A673 (cell line): ENCODE measurements around the gene HOXB3. TPM values are rescaled to one million over a fixed set of nuclear protein-coding genes. Genes with fewer than 3 reads are reported as not detected.

ENCODE experiments used
- BruUV-seq: library from RNA; stranded (reverse); fragments of 400-500 nt; replicated peaks from 2 replicates; lab custom pipeline; 2021; lab: Mats Ljungman, UMichigan
- CTCF ChIA-PET: fragments of 300-600 bp; sonication (Branson Sonifier 250); formaldehyde crosslinking; loops from one replicate; lab custom pipeline; 2022; ENCODE audit warnings: antibody characterized with exemption; lab: Charles Lee
- POLR2A ChIA-PET: fragments of 300-600 bp; sonication (Branson Sonifier 250); formaldehyde crosslinking; loops from one replicate; lab custom pipeline; 2022; ENCODE audit warnings: antibody characterized with exemption; ENCODE audit not compliant: low non-redundant PET; lab: Charles Lee
- DNase-seq: peaks from one replicate; pipeline ENCODE4 v3.0.0-alpha.2; 2015; ENCODE audit warnings: low spot score
- H3K27ac ChIP-seq: fragments of 200-600 bp; sonication (generic); 2 replicates; pipeline ENCODE4 v1.5.1; 2016; ENCODE audit warnings: mixed run types, low read depth, mild to moderate bottlenecking, mixed read lengths, antibody characterized with exemption, low read length; ENCODE audit not compliant: poor library complexity, severe bottlenecking
- H3K27me3 ChIP-seq: fragments of 200-600 bp; sonication (generic); replicated peaks from 2 replicates; pipeline ENCODE4 v1.6.1; 2017; ENCODE audit warnings: mixed run types, low read depth, mild to moderate bottlenecking, mixed read lengths, antibody characterized with exemption, low read length; ENCODE audit not compliant: insufficient read depth, poor library complexity
- H3K36me3 ChIP-seq: fragments of 200-600 bp; sonication (generic); 2 replicates; pipeline ENCODE4 v1.6.1; 2016; ENCODE audit warnings: mixed run types, mild to moderate bottlenecking, mixed read lengths, antibody characterized with exemption, low read length; ENCODE audit not compliant: insufficient read depth, poor library complexity, severe bottlenecking
- H3K4me1 ChIP-seq: fragments of 200-600 bp; sonication (generic); 2 replicates; pipeline ENCODE4 v1.6.1; 2017; ENCODE audit warnings: mixed run types, mild to moderate bottlenecking, mixed read lengths, antibody characterized with exemption, low read length; ENCODE audit not compliant: insufficient read depth, poor library complexity, severe bottlenecking
- H3K4me3 ChIP-seq: fragments of 200-600 bp; sonication (generic); 2 replicates; pipeline ENCODE4 v1.5.1; 2016; ENCODE audit warnings: low read depth, mixed run types, mild to moderate bottlenecking, mixed read lengths, low read length; ENCODE audit not compliant: poor library complexity, severe bottlenecking
- H3K9me3 ChIP-seq: fragments of 200-600 bp; sonication (generic); 2 replicates; pipeline ENCODE4 v1.6.1; 2016; ENCODE audit warnings: mixed run types, low read depth, mild to moderate bottlenecking, mixed read lengths, antibody characterized with exemption, low read length; ENCODE audit not compliant: poor library complexity, severe bottlenecking
- CTCF ChIP-seq: fragments of 300-800, 200-600 bp; sonication (generic); conservative IDR thresholded peaks from 2 replicates; pipeline ENCODE4 v1.5.1; 2017; ENCODE audit warnings: low read depth, mild to moderate bottlenecking, antibody characterized with exemption, low read length, moderate library complexity, mixed read lengths
- EZH2 ChIP-seq: fragments of 200-600 bp; sonication (generic); IDR thresholded peaks from 2 replicates; pipeline ENCODE4 v1.6.1; 2017; ENCODE audit warnings: borderline replicate concordance, low read depth, mild to moderate bottlenecking, mixed read lengths, antibody characterized with exemption, low read length; ENCODE audit not compliant: poor library complexity, severe bottlenecking
- intact Hi-C: fragments of 100-400 bp; cut with micrococcal nuclease; formaldehyde crosslinking; loops from one replicate; pipeline ENCODE4 v1.10.0; 2022; ENCODE audit not compliant: unreplicated experiment
- total RNA-seq: library from RNA; stranded (reverse); gene quantifications from 2 replicates; pipeline ENCODE4 v1.2.3, GENCODE V29; 2021

Gene HOXB3
- total RNA-seq, 1 experiment from 2014 or later: 40.7 TPM

GRCh38 chr17:48609033-48609432, 19.0 kb upstream of the HOXB3 start:
- Histone ChIP-seq H3K27me3 (no peaks in the 10 kb centered on the region), H3K27ac (peak overlapping the region; percentile 35), H3K9me3 (no peaks in the 10 kb centered on the region), H3K4me1 (peaks cover 35% of the 10 kb centered on the region), H3K4me3 (peak overlapping the region; percentile 87), H3K36me3 (peaks cover 6% of the 10 kb centered on the region)
- CTCF ChIA-PET: no interaction called here
- DNase-seq: no peak
- POLR2A ChIA-PET: no interaction called here
- intact Hi-C loops: no loop called here
- no TSS peak for BruUV-seq
- TF ChIP-seq CTCF (no peak), EZH2 (no peak)

GRCh38 chr17:48608494-48608834, 18.4 kb upstream of the HOXB3 start:
- H3K4me3 ChIP-seq: no peak overlapping the region

GRCh38 chr17:48606892-48607614, 17.0 kb upstream of the HOXB3 start:
- H3K27me3 ChIP-seq: no peaks in the 10 kb centered on the region
- POLR2A ChIA-PET: interaction anchor here (0.5 kb wide), 1 partner anchor 499 kb away, joined by 3 read pairs; the partner anchor contains the start of gene SNX11

More at GRCh38 chr17:48608494-48608834, 18.4 kb upstream of the HOXB3 start:
- TF ChIP-seq CTCF (no peak), EZH2 (no peak)
- DNase-seq: no peak
- H3K36me3 ChIP-seq: peaks cover 6% of the 10 kb centered on the region
- ChIA-PET POLR2A (no interaction called here), CTCF (no interaction called here)
- H3K4me1 ChIP-seq: peaks cover 35% of the 10 kb centered on the region
- no peaks in the 10 kb centered on the region for H3K27me3 ChIP-seq
- H3K9me3 ChIP-seq: no peaks in the 10 kb centered on the region
- intact Hi-C loops: no loop called here
- no TSS peak for BruUV-seq
- peak overlapping the region; percentile 35 for H3K27ac ChIP-seq

More at GRCh38 chr17:48606892-48607614, 17.0 kb upstream of the HOXB3 start:
- peaks cover 36% of the 10 kb centered on the region for H3K4me1 ChIP-seq
- TF ChIP-seq CTCF (no peak), EZH2 (no peak)
- CTCF ChIA-PET: no interaction called here
- BruUV-seq: no TSS peak
- no peaks in the 10 kb centered on the region for H3K9me3 ChIP-seq
- H3K27ac ChIP-seq: no peak overlapping the region
- H3K4me3 ChIP-seq: no peak overlapping the region
- DNase-seq: no peak
- intact Hi-C loops: no loop called here
- H3K36me3 ChIP-seq: peaks cover 6% of the 10 kb centered on the region
